Smooth muscle cell (in vitro differentiated cells): ENCODE data around the gene CIAO2B. TPM values are rescaled to one million over a fixed set of nuclear protein-coding genes. Genes with fewer than 3 reads are reported as not detected.

Experiments used
- DNase-seq: peaks from one replicate; lab custom pipeline; 2025; ENCODE audit not compliant: unreplicated experiment; lab: John Stamatoyannopoulos, UW
- H2AFZ ChIP-seq: fragments of 200-600 bp; sonication (generic); 2 replicates; pipeline ENCODE4 v1.6.0; 2016; ENCODE audit warnings: antibody characterized with exemption, low read depth, mild to moderate bottlenecking
- H3F3A ChIP-seq: fragments of 200-600 bp; sonication (generic); 2 replicates; pipeline ENCODE4 v1.6.0; 2017; ENCODE audit warnings: antibody characterized with exemption, low read depth
- H3K27ac ChIP-seq: fragments of 200-600 bp; sonication (generic); 2 replicates; pipeline ENCODE4 v1.5.1; 2016; ENCODE audit warnings: low read depth, mild to moderate bottlenecking
- H3K27me3 ChIP-seq: fragments of 200-600 bp; sonication (generic); 2 replicates; pipeline ENCODE4 v1.6.1; 2016; ENCODE audit warnings: low read depth, mild to moderate bottlenecking
- H3K36me3 ChIP-seq: fragments of 200-600 bp; sonication (generic); 2 replicates; pipeline ENCODE4 v1.5.1; 2016; ENCODE audit warnings: low read depth
- H3K4me1 ChIP-seq: fragments of 200-600 bp; sonication (generic); 2 replicates; pipeline ENCODE4 v1.5.1; 2016; ENCODE audit warnings: low read depth
- H3K4me2 ChIP-seq: fragments of 200-600 bp; sonication (generic); 2 replicates; pipeline ENCODE4 v1.6.0; 2016; ENCODE audit warnings: mild to moderate bottlenecking
- H3K4me3 ChIP-seq: fragments of 200-600 bp; sonication (generic); 2 replicates; pipeline ENCODE4 v1.5.1; 2016; ENCODE audit warnings: mild to moderate bottlenecking
- H3K79me2 ChIP-seq: fragments of 200-600 bp; sonication (generic); 2 replicates; pipeline ENCODE4 v1.6.0; 2016; ENCODE audit warnings: low read depth, mild to moderate bottlenecking
- H3K9ac ChIP-seq: fragments of 200-600 bp; sonication (generic); 2 replicates; pipeline ENCODE4 v1.6.0; 2016; ENCODE audit warnings: low read depth
- H3K9me3 ChIP-seq: fragments of 200-600 bp; sonication (generic); replicated peaks from 2 replicates; pipeline ENCODE4 v1.5.1; 2016; ENCODE audit warnings: low read depth
- H4K20me1 ChIP-seq: fragments of 200-600 bp; sonication (generic); 2 replicates; pipeline ENCODE4 v1.6.0; 2016; ENCODE audit warnings: low read depth
- WGBS: methylation state at CpG from one replicate; pipeline ENCODE4 v1.1.7; 2016; ENCODE audit warnings: low lambda C conversion rate; 5-methylcytosine and 5-hydroxymethylcytosine counted together
- polyA plus RNA-seq: library from polyadenylated mRNA; unstranded; fragments of >200 nt; fragmentation: Nextera tagmentation; extraction: Ambion mirVana; gene quantifications from 2 replicates; pipeline ENCODE4 v1.2.1, GENCODE V29; 2016
- total RNA-seq: library from RNA; depleted of rRNA; stranded (reverse); fragments of >200 nt; gene quantifications from 2 replicates; pipeline ENCODE4 v1.2.3, GENCODE V29; 2014
- TF ChIP-seq, protein P1 (sequence below): fragments of 200-600 bp; sonication (generic); IDR thresholded peaks from 2 replicates; pipeline ENCODE4 v1.5.1; 2017; ENCODE audit warnings: borderline replicate concordance, mild to moderate bottlenecking, antibody characterized with exemption; ENCODE audit not compliant: insufficient read depth, poor library complexity, severe bottlenecking

CIAO2B gene
- total and polyA plus RNA-seq, 2 experiments from 2014 or later: 141 to 173 TPM

- no peak overlapping the region for H3K4me2 ChIP-seq
- no peaks in the 10 kb centered on the region for H3K79me2 ChIP-seq
- no peaks in the 10 kb centered on the region for H3K27me3 ChIP-seq
- no peaks in the 10 kb centered on the region for H3K36me3 ChIP-seq
- DNase-seq: no peak
- H3K27ac ChIP-seq: no peak overlapping the region
- no peak overlapping the region for H2AFZ ChIP-seq
- peaks cover 6% of the 10 kb centered on the region for H3K4me1 ChIP-seq
- 82% methylated on average over 14 of the region's 14 CpGs for WGBS
- H3F3A ChIP-seq: no peaks in the 10 kb centered on the region
- H4K20me1 ChIP-seq: no peaks in the 10 kb centered on the region
- H3K9me3 ChIP-seq: no peaks in the 10 kb centered on the region
- TF ChIP-seq, protein P1, sequence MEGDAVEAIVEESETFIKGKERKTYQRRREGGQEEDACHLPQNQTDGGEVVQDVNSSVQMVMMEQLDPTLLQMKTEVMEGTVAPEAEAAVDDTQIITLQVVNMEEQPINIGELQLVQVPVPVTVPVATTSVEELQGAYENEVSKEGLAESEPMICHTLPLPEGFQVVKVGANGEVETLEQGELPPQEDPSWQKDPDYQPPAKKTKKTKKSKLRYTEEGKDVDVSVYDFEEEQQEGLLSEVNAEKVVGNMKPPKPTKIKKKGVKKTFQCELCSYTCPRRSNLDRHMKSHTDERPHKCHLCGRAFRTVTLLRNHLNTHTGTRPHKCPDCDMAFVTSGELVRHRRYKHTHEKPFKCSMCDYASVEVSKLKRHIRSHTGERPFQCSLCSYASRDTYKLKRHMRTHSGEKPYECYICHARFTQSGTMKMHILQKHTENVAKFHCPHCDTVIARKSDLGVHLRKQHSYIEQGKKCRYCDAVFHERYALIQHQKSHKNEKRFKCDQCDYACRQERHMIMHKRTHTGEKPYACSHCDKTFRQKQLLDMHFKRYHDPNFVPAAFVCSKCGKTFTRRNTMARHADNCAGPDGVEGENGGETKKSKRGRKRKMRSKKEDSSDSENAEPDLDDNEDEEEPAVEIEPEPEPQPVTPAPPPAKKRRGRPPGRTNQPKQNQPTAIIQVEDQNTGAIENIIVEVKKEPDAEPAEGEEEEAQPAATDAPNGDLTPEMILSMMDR: no peak
- no peak overlapping the region for H3K4me3 ChIP-seq
- no peak overlapping the region for H3K9ac ChIP-seq
Observed at GRCh38 chr16:66910175-66910940, 23.8 kb downstream of the CIAO2B start.

DNA sequence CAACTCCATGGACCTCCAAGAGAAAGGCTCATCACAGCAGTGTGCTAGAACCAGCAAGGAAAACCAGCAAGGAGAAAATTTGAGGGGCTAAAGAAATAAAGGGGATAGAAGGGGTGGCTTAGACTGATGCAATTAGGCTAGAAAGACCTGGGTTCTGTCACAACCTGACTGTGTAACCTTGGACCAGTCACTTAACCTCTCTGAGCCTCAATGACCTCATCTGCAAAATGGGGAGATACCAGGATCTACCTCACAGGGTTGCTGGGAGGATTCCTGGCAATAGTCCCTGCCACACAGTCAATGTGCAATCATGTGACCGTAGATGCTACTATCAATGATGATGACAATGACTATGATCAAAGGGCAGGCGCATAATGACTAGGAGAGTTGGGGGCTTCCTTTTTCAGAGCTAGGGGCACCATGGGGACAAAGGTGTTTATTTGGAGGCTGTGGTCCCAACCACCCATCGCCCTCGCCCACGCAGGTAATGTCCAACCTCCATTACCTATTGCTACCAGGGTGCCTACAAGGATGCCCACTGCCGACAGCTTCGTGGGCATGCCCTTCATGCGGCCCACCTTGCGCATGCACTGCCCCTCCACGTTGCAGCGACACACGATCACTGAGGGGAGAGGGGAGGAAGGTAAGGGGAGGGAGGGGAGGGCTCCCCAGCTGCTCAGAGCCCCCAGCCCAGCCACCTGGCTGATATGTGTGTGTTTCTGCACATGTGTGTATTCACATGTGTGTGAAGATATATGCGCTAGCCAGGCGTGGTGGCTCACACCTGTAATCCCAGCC, 25.2 kb downstream of the CIAO2B start:
- Histone ChIP-seq H3K9me3 (no peaks in the 10 kb centered on the region), H4K20me1 (no peaks in the 10 kb centered on the region)

DNA sequence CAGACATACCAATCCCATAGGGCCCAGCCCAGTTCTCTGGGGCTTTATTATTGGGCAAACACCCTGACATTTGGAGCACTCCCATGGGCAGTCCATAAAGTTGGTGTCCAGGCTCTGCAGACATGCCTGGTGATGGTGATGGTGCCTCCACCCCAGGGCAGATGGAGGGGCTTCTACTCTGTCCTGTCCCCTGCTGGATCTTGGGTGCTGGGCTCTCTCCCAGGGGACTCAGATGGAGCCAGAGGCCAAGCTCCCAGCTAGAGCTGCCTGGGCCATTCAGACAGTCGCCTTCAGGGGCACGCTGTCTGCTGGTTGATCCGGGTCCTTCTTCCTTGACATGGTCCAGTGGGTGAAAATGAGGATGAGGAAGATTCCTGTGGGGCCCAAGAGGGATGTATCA, 26.1 kb downstream of the CIAO2B start:
- Histone ChIP-seq H4K20me1 (no peaks in the 10 kb centered on the region), H3K4me1 (peaks cover 11% of the 10 kb centered on the region), H3K9ac (no peak overlapping the region), H3K9me3 (no peaks in the 10 kb centered on the region), H3K27ac (no peak overlapping the region), H3K27me3 (no peaks in the 10 kb centered on the region), H3K4me2 (no peak overlapping the region), H3K36me3 (no peaks in the 10 kb centered on the region), H3K79me2 (no peaks in the 10 kb centered on the region), H3F3A (no peaks in the 10 kb centered on the region), H3K4me3 (no peak overlapping the region), H2AFZ (no peak overlapping the region)
- TF ChIP-seq, protein P1: no peak
- DNase-seq: no peak
- 88% methylated on average over 3 of the region's 3 CpGs for WGBS

More for the DNA sequence above, 25.2 kb downstream of the CIAO2B start:
- H3K4me1 ChIP-seq: peaks cover 11% of the 10 kb centered on the region
- no peak for DNase-seq
- H3K36me3 ChIP-seq: no peaks in the 10 kb centered on the region
- H3K4me2 ChIP-seq: no peak overlapping the region
- H3K27me3 ChIP-seq: no peaks in the 10 kb centered on the region
- 89% methylated on average over 14 of the region's 14 CpGs for WGBS
- no peak overlapping the region for H3K4me3 ChIP-seq
- no peak overlapping the region for H2AFZ ChIP-seq
- H3K79me2 ChIP-seq: no peaks in the 10 kb centered on the region
- H3K9ac ChIP-seq: no peak overlapping the region
- H3F3A ChIP-seq: no peaks in the 10 kb centered on the region
- TF ChIP-seq, protein P1: no peak
- H3K27ac ChIP-seq: no peak overlapping the region
